Mononuclear cell (primary cell): Measurements from ENCODE around the gene ADAM19. TPM values are rescaled to one million over a fixed set of nuclear protein-coding genes. Genes with fewer than 3 reads are reported as not detected.

Experiments used
- H3K27me3 ChIP-seq: 2 replicates; pipeline ENCODE4 v1.6.0; 2011; ENCODE audit warnings: low read length, control low read depth; ENCODE audit not compliant: insufficient read depth
- H3K4me1 ChIP-seq: 2 replicates; pipeline ENCODE4 v1.5.1; 2011; ENCODE audit warnings: mild to moderate bottlenecking, low read length, control low read depth; ENCODE audit not compliant: insufficient read depth
- H3K4me3 ChIP-seq: 2 replicates; pipeline ENCODE4 v1.5.1; 2011; ENCODE audit warnings: mild to moderate bottlenecking, low read length, moderate library complexity
- H3K9me3 ChIP-seq: 2 replicates; pipeline ENCODE4 v1.5.1; 2011; ENCODE audit warnings: low read depth, mild to moderate bottlenecking, control low read depth, low read length
- total RNA-seq: library from RNA; depleted of rRNA; stranded (reverse); fragments of >200 nt; gene quantifications from one replicate; pipeline ENCODE4 v1.2.3, GENCODE V29; 2012

The ADAM19 gene
- total RNA-seq, 1 donor, result 17.7 TPM

- no peaks in the 10 kb centered on the region for H3K9me3 ChIP-seq
- H3K27me3 ChIP-seq, result no peaks in the 10 kb centered on the region
- no peak overlapping the region for H3K4me3 ChIP-seq
- peaks cover 68% of the 10 kb centered on the region for H3K4me1 ChIP-seq
Observed at GRCh38 chr5:157602505-157602904, 26.9 kb upstream of the ADAM19 start.

GRCh38 chr5:157600252-157600651, 24.7 kb upstream of the ADAM19 start:
- Histone ChIP-seq H3K4me3 (no peak overlapping the region), H3K9me3 (no peaks in the 10 kb centered on the region), H3K27me3 (no peaks in the 10 kb centered on the region), H3K4me1 (peaks cover 77% of the 10 kb centered on the region)

- Histone ChIP-seq H3K4me3 (no peak overlapping the region), H3K9me3 (no peaks in the 10 kb centered on the region), H3K27me3 (no peaks in the 10 kb centered on the region), H3K4me1 (peaks cover 81% of the 10 kb centered on the region)
Observed at GRCh38 chr5:157599565-157599964, 24.0 kb upstream of the ADAM19 start.

GRCh38 chr5:157598350-157598936, 22.9 kb upstream of the ADAM19 start:
- no peaks in the 10 kb centered on the region for H3K9me3 ChIP-seq

GRCh38 chr5:157597277-157597676, 21.7 kb upstream of the ADAM19 start:
- Histone ChIP-seq H3K27me3 (no peaks in the 10 kb centered on the region), H3K4me3 (no peak overlapping the region), H3K4me1 (peaks cover 78% of the 10 kb centered on the region), H3K9me3 (no peaks in the 10 kb centered on the region)

More at GRCh38 chr5:157598350-157598936, 22.9 kb upstream of the ADAM19 start:
- no peak overlapping the region for H3K4me3 ChIP-seq
- H3K4me1 ChIP-seq, result peaks cover 78% of the 10 kb centered on the region
- H3K27me3 ChIP-seq, result no peaks in the 10 kb centered on the region

- Histone ChIP-seq H3K9me3 (no peaks in the 10 kb centered on the region), H3K4me1 (peaks cover 79% of the 10 kb centered on the region), H3K4me3 (no peak overlapping the region), H3K27me3 (no peaks in the 10 kb centered on the region)
Observed at GRCh38 chr5:157596487-157596886, 20.9 kb upstream of the ADAM19 start.

- Histone ChIP-seq H3K4me3 (no peak overlapping the region), H3K27me3 (no peaks in the 10 kb centered on the region), H3K9me3 (no peaks in the 10 kb centered on the region), H3K4me1 (peaks cover 73% of the 10 kb centered on the region)
Observed at GRCh38 chr5:157594675-157595459, 19.3 kb upstream of the ADAM19 start.

- H3K4me3 ChIP-seq, result no peak overlapping the region
- peaks cover 68% of the 10 kb centered on the region for H3K4me1 ChIP-seq
- H3K27me3 ChIP-seq, result no peaks in the 10 kb centered on the region
- H3K9me3 ChIP-seq, result no peaks in the 10 kb centered on the region
Observed at GRCh38 chr5:157594257-157594656, 18.7 kb upstream of the ADAM19 start.

GRCh38 chr5:157593052-157593757, 17.6 kb upstream of the ADAM19 start:
- Histone ChIP-seq H3K9me3 (no peaks in the 10 kb centered on the region), H3K4me3 (no peak overlapping the region), H3K4me1 (peaks cover 63% of the 10 kb centered on the region), H3K27me3 (no peaks in the 10 kb centered on the region)

- Histone ChIP-seq H3K4me1 (peaks cover 60% of the 10 kb centered on the region), H3K4me3 (no peak overlapping the region), H3K27me3 (no peaks in the 10 kb centered on the region), H3K9me3 (no peaks in the 10 kb centered on the region)
Observed at GRCh38 chr5:157592594-157592993, 17.0 kb upstream of the ADAM19 start.

- Histone ChIP-seq H3K27me3 (no peaks in the 10 kb centered on the region), H3K4me3 (no peak overlapping the region), H3K9me3 (no peaks in the 10 kb centered on the region), H3K4me1 (peaks cover 39% of the 10 kb centered on the region)
Observed at GRCh38 chr5:157590478-157590877, 14.9 kb upstream of the ADAM19 start.

GRCh38 chr5:157584628-157585027, 9.1 kb upstream of the ADAM19 start:
- no peak overlapping the region for H3K4me3 ChIP-seq
- H3K27me3 ChIP-seq, result no peaks in the 10 kb centered on the region
- H3K9me3 ChIP-seq, result no peaks in the 10 kb centered on the region
- peaks cover 11% of the 10 kb centered on the region for H3K4me1 ChIP-seq

GRCh38 chr5:157582731-157583620, 7.4 kb upstream of the ADAM19 start:
- H3K4me3 ChIP-seq, result no peak overlapping the region
- H3K9me3 ChIP-seq, result no peaks in the 10 kb centered on the region
- H3K4me1 ChIP-seq, result peaks cover 11% of the 10 kb centered on the region
- H3K27me3 ChIP-seq, result no peaks in the 10 kb centered on the region

GRCh38 chr5:157581901-157582300, 6.3 kb upstream of the ADAM19 start:
- H3K4me3 ChIP-seq, result no peak overlapping the region
- H3K4me1 ChIP-seq, result peaks cover 11% of the 10 kb centered on the region
- no peaks in the 10 kb centered on the region for H3K27me3 ChIP-seq
- H3K9me3 ChIP-seq, result no peaks in the 10 kb centered on the region
